Fibroblast of pulmonary artery (primary cell): Measurements from ENCODE around the gene SNX24.

ENCODE experiments used
- DNase-seq: peaks from one replicate; pipeline ENCODE4 v3.0.0-alpha.2; 2010; ENCODE audit warnings: low read depth
- H3K4me3 ChIP-seq: replicated peaks from 2 replicates; pipeline ENCODE4 v1.5.1; 2011; ENCODE audit warnings: low read depth, mild to moderate bottlenecking, control low read depth, low read length, moderate library complexity
- CTCF ChIP-seq: IDR thresholded peaks from 2 replicates; pipeline ENCODE4 v1.5.1; 2011; ENCODE audit warnings: mild to moderate bottlenecking, control low read depth, low read length, inconsistent platforms; ENCODE audit errors: missing control alignments

The SNX24 gene

GRCh38 chr5:122996091-122996490, 150.7 kb downstream of the SNX24 start:
- no peak for TF ChIP-seq CTCF
- no peak overlapping the region for H3K4me3 ChIP-seq
- no peak for DNase-seq

GRCh38 chr5:122997294-122997693, 151.9 kb downstream of the SNX24 start:
- no peak for TF ChIP-seq CTCF
- H3K4me3 ChIP-seq = no peak overlapping the region
- DNase-seq = no peak

GRCh38 chr5:122999947-123000563, 154.6 kb downstream of the SNX24 start:
- peak; percentile 51 for DNase-seq
- TF ChIP-seq CTCF = peak; percentile 43
- H3K4me3 ChIP-seq = no peak overlapping the region

GRCh38 chr5:123000731-123001130, 155.3 kb downstream of the SNX24 start:
- TF ChIP-seq CTCF = no peak
- no peak overlapping the region for H3K4me3 ChIP-seq
- no peak for DNase-seq

- no peak overlapping the region for H3K4me3 ChIP-seq
- no peak for DNase-seq
- TF ChIP-seq CTCF = no peak
Observed at GRCh38 chr5:123001808-123002207, 156.4 kb downstream of the SNX24 start.

- no peak for DNase-seq
- H3K4me3 ChIP-seq = no peak overlapping the region
- no peak for TF ChIP-seq CTCF
Observed at GRCh38 chr5:123007182-123007581, 161.8 kb downstream of the SNX24 start.

GRCh38 chr5:123007754-123008153, 162.3 kb downstream of the SNX24 start:
- DNase-seq = no peak
- no peak overlapping the region for H3K4me3 ChIP-seq
- no peak for TF ChIP-seq CTCF
